MM.1S (cell line): ENCODE measurements around the gene OAS3.

ENCODE experiments used
- DNase-seq: peaks from one replicate; pipeline ENCODE4 v3.0.0-alpha.2; 2015
- H2AFZ ChIP-seq: fragments of 300-600 bp; sonication (generic); 2 replicates; pipeline ENCODE4 v1.6.0; 2016; ENCODE audit warnings: antibody characterized with exemption, low read length
- H3F3A ChIP-seq: fragments of 300-600 bp; sonication (generic); 2 replicates; pipeline ENCODE4 v1.6.1; 2016; ENCODE audit warnings: mild to moderate bottlenecking, antibody characterized with exemption, low read length, moderate library complexity, mixed read lengths; ENCODE audit not compliant: insufficient read depth
- H3K27ac ChIP-seq: fragments of 300-600 bp; sonication (generic); 2 replicates; pipeline ENCODE4 v1.5.1; 2016; ENCODE audit warnings: mild to moderate bottlenecking, low read length
- H3K27me3 ChIP-seq: fragments of 300-600 bp; sonication (generic); replicated peaks from 2 replicates; pipeline ENCODE4 v1.6.0; 2016; ENCODE audit warnings: low read length; ENCODE audit not compliant: insufficient read depth
- H3K36me3 ChIP-seq: fragments of 300-600 bp; sonication (generic); replicated peaks from 2 replicates; pipeline ENCODE4 v1.6.1; 2016; ENCODE audit warnings: mild to moderate bottlenecking, low read length, mixed read lengths; ENCODE audit not compliant: insufficient read depth
- H3K4me1 ChIP-seq: fragments of 300-600 bp; sonication (generic); 2 replicates; pipeline ENCODE4 v1.6.1; 2016; ENCODE audit warnings: low read length, mixed read lengths
- H3K4me2 ChIP-seq: fragments of 300-600 bp; sonication (generic); 2 replicates; pipeline ENCODE4 v1.6.0; 2016; ENCODE audit warnings: low read depth, low read length
- H3K4me3 ChIP-seq: fragments of 300-600 bp; sonication (generic); 2 replicates; pipeline ENCODE4 v1.5.1; 2016; ENCODE audit warnings: low read length, mixed read lengths
- H3K79me2 ChIP-seq: fragments of 300-600 bp; sonication (generic); 2 replicates; pipeline ENCODE4 v1.6.1; 2016; ENCODE audit warnings: mixed run types, low read length, mixed read lengths
- H3K9ac ChIP-seq: fragments of 300-600 bp; sonication (generic); 2 replicates; pipeline ENCODE4 v1.6.1; 2016; ENCODE audit warnings: low read length, mixed read lengths
- H3K9me2 ChIP-seq: fragments of 300-600 bp; sonication (generic); replicated peaks from 2 replicates; pipeline ENCODE4 v1.6.1; 2016; ENCODE audit warnings: mild to moderate bottlenecking, low read length, mixed read lengths; ENCODE audit not compliant: insufficient read depth
- H3K9me3 ChIP-seq: fragments of 300-600 bp; sonication (generic); replicated peaks from 2 replicates; pipeline ENCODE4 v1.6.1; 2016; ENCODE audit warnings: mild to moderate bottlenecking, low read length, mixed read lengths; ENCODE audit not compliant: insufficient read depth
- H4K20me1 ChIP-seq: fragments of 300-600 bp; sonication (generic); 2 replicates; pipeline ENCODE4 v1.6.1; 2016; ENCODE audit warnings: mild to moderate bottlenecking, low read length, moderate library complexity, mixed read lengths; ENCODE audit not compliant: insufficient read depth
- CTCF ChIP-seq: fragments of 300-600 bp; sonication (generic); IDR thresholded peaks from 2 replicates; pipeline ENCODE4 v1.5.1; 2016; ENCODE audit warnings: antibody characterized with exemption, low read length, mixed read lengths
- EZH2 ChIP-seq: fragments of 300-600 bp; sonication (generic); optimal IDR thresholded peaks from 2 replicates; pipeline ENCODE3; 2017; ENCODE audit warnings: low read depth, mild to moderate bottlenecking, antibody characterized with exemption, low read length, mixed read lengths
- EZH2phosphoT487 ChIP-seq: fragments of 300-600 bp; sonication (generic); IDR thresholded peaks from 2 replicates; pipeline ENCODE4 v1.6.1; 2018; ENCODE audit warnings: antibody characterized with exemption, low read length

Gene OAS3

GRCh38 chr12:112967858-112968257 lies 29.6 kb downstream of the OAS3 start:
- no peaks in the 10 kb centered on the region for H3K36me3 ChIP-seq
- TF ChIP-seq EZH2 (no peak), EZH2phosphoT487 (no peak), CTCF (no peak)
- H2AFZ ChIP-seq, result no peak overlapping the region
- no peaks in the 10 kb centered on the region for H3K9me3 ChIP-seq
- H3K27me3 ChIP-seq, result no peaks in the 10 kb centered on the region
- H3K9me2 ChIP-seq, result no peaks in the 10 kb centered on the region
- no peak overlapping the region for H3K27ac ChIP-seq
- no peak overlapping the region for H3K9ac ChIP-seq
- no peaks in the 10 kb centered on the region for H3K4me1 ChIP-seq
- no peak for DNase-seq
- no peaks in the 10 kb centered on the region for H3F3A ChIP-seq
- no peaks in the 10 kb centered on the region for H3K79me2 ChIP-seq
- no peak overlapping the region for H3K4me2 ChIP-seq
- no peaks in the 10 kb centered on the region for H4K20me1 ChIP-seq
- H3K4me3 ChIP-seq, result no peak overlapping the region

GRCh38 chr12:112969547-112970306 lies 31.5 kb downstream of the OAS3 start:
- Histone ChIP-seq H3K27me3 (no peaks in the 10 kb centered on the region), H2AFZ (no peak overlapping the region), H3K4me1 (no peaks in the 10 kb centered on the region), H3K79me2 (no peaks in the 10 kb centered on the region), H3K36me3 (no peaks in the 10 kb centered on the region), H3K4me3 (no peak overlapping the region), H3K4me2 (no peak overlapping the region), H3F3A (no peaks in the 10 kb centered on the region), H3K9me3 (no peaks in the 10 kb centered on the region), H4K20me1 (no peaks in the 10 kb centered on the region), H3K9ac (no peak overlapping the region), H3K27ac (no peak overlapping the region), H3K9me2 (no peaks in the 10 kb centered on the region)
- no peak for DNase-seq
- TF ChIP-seq EZH2phosphoT487 (no peak), EZH2 (no peak), CTCF (no peak)

- Histone ChIP-seq H3K27me3 (no peaks in the 10 kb centered on the region), H3K4me3 (no peak overlapping the region), H3F3A (no peaks in the 10 kb centered on the region), H3K27ac (no peak overlapping the region), H3K9ac (no peak overlapping the region), H2AFZ (no peak overlapping the region), H3K9me3 (no peaks in the 10 kb centered on the region), H3K79me2 (no peaks in the 10 kb centered on the region), H3K4me1 (no peaks in the 10 kb centered on the region), H3K36me3 (no peaks in the 10 kb centered on the region), H3K4me2 (no peak overlapping the region), H4K20me1 (no peaks in the 10 kb centered on the region), H3K9me2 (no peaks in the 10 kb centered on the region)
- DNase-seq, result no peak
- TF ChIP-seq EZH2, result no peak
Observed at GRCh38 chr12:112970391-112970790, 32.1 kb downstream of the OAS3 start.

- H3K27ac ChIP-seq, result no peak overlapping the region
Observed at GRCh38 chr12:112971248-112971647, 33.0 kb downstream of the OAS3 start.

More at GRCh38 chr12:112971248-112971647, 33.0 kb downstream of the OAS3 start:
- Histone ChIP-seq H4K20me1 (no peaks in the 10 kb centered on the region), H3K9me2 (no peaks in the 10 kb centered on the region), H3K79me2 (no peaks in the 10 kb centered on the region), H3K9me3 (no peaks in the 10 kb centered on the region), H3K4me1 (no peaks in the 10 kb centered on the region), H2AFZ (no peak overlapping the region), H3K4me2 (no peak overlapping the region), H3K4me3 (no peak overlapping the region), H3F3A (no peaks in the 10 kb centered on the region), H3K9ac (no peak overlapping the region), H3K27me3 (no peaks in the 10 kb centered on the region), H3K36me3 (no peaks in the 10 kb centered on the region)
- no peak for TF ChIP-seq CTCF
- no peak for TF ChIP-seq EZH2phosphoT487
- TF ChIP-seq EZH2, result no peak
- no peak for DNase-seq
